GM18873 (cell line): Measurements from ENCODE around the gene ARHGEF7.

Source experiments
- ATAC-seq: cut with Tn5 transposase; IDR thresholded peaks from one replicate; pipeline ENCODE4 v1.9.1; 2021; ENCODE audit warnings: mild to moderate bottlenecking, moderate library complexity, moderate number of reproducible peaks; ENCODE audit not compliant: unreplicated experiment, low FRiP score

Gene ARHGEF7

GRCh38 chr13:111131048-111131447 lies 15.9 kb downstream of the ARHGEF7 start:
- ATAC-seq, result no peak

GRCh38 chr13:111131611-111132010 lies 16.5 kb downstream of the ARHGEF7 start:
- no peak for ATAC-seq

DNA sequence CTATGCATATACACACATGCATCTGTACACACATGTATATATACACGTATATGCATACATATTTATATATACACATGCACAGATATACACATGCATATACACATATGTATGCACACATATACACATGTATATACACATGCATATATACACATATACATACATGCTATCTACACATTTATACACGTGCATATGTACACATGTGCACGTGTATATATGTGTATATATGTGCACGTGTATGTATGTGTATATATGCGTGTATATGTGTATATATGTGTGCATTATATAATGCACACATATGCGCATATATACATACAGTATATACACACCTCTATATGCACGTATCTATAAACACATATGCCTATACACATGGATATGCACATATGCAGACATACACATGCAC lies 17.8 kb downstream of the ARHGEF7 start:
- ATAC-seq, result no peak

- no peak for ATAC-seq
These were observed 24.3 kb downstream of the ARHGEF7 start for GRCh38 chr13:111139452-111139851.

DNA sequence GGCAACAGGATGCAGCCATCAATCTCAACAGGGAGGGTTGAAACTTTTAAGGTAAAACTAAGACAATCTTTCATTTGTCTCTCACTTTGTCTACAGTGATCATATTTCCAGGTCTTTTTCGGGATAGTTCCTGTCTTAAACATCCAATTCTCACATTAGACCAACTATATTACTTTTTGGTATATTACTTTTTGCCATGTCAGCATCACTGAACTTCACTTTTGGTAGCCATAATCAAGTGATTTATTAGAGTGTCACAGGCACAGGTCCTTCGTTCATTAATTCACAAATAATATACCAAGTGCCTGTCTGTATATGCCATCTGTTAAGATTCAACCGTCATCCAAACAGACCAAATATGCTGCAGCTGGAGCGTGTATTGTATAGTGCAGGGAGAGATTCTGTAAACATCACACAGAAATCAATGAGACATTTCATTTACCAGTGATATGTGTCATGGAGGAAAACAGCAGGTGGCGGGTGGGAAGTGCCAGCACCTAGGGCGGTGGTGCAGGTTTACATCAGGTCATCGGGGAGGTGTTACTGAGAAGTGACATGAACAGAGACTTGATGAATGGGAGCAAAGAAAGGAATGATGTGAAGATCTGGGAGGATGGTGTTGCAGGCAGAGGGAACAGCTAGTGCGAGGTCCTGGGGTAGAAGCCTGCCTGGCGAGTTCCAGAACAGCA lies 24.9 kb downstream of the ARHGEF7 start:
- ATAC-seq, result no peak

- ATAC-seq, result no peak
These were observed 25.5 kb downstream of the ARHGEF7 start for GRCh38 chr13:111140562-111141105.

DNA sequence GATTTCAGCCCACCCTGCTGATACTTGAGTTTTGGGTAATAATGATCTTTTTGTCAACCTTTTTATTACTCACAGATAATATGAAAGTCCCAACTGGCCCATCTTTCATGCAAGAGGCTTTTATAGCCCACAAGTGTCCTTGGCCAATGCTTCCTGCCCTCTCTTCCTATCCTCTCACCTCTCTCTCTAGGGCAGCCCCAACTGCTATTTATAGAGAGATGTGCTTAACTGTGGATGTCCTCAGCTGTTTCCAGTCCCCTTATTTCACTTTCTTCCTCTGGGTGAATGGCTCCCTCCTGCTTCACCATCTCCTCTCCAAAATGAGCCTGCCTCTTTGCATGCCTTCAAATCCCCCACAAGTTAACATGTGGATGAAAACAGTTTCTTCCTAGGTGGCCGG lies 27.4 kb downstream of the ARHGEF7 start:
- no peak for ATAC-seq

- ATAC-seq, result no peak
These were observed 28.9 kb downstream of the ARHGEF7 start for GRCh38 chr13:111143865-111144540.

DNA sequence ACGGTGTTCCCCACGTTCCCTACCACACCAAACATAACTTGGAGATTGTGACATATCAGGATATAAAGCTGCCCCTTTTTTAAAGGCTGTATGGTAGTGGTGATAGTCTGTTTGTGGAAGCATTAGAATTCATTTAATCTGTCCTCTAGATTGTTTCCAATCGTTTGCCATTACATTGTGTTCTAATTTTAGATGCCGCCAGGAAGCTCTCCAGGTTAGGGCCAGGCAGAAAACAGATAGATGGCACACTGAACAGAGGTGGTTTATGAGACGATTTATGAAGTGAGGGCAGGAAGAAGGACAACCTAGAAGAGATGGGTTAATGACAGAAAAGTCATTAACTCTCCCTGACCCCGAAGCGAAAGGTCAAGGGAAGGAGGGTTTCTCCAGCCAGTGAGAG lies 30.0 kb downstream of the ARHGEF7 start:
- ATAC-seq, result no peak

- ATAC-seq, result no peak
These were observed 30.4 kb downstream of the ARHGEF7 start for GRCh38 chr13:111145506-111145905.

DNA sequence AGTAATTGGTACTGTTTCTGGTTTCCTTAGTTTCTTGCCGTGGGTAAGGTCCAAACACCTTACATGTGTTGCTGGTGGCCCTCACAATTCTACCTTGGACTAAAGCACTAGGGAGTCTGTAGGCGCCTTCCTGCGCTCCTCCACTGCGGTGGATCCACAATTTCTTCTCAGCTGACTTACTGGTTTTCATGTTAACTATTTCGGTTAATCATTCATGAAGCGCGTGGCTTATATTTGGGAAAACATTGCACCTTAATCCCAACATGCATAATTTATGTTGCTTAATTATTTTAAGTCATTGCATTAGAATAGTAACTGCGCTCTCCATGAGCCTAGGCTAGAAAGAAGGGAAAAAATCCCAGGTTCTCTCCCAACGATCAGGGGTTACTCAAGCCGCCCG lies 37.7 kb downstream of the ARHGEF7 start:
- ATAC-seq, result no peak

DNA sequence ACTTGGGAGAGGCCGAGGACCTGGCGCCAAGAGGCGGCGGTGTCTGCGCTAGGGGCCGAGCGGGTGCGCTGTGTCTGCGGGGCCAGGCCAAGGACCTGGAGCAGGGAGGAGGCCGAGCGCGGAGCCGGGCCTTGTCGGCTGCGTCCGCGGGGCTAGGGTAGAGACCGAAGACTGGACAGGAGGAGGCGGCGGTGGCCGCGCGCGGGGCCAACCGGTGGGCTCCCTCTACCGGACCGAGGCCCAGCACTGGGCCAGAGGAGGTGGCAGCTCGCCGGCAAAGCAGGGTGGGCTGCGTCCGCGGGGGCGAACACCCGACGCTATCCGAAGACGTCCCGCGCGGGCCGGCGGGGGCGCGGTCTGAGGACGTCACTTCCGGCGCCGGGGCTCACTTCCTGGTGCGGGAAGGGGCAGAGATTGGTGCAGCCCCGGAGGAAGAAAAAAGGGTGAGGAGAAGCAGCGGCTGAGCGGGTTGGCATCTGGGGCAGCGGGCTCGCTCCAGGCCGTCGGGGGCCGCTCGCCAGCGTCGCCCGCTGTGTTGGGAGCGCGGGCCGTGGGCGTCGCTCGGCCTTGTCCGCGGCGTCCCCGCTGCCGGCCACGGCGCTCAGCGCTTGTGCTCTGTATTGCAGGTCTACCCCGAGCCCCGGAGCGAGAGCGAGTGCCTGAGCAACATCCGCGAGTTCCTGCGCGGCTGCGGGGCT lies 38.3 kb downstream of the ARHGEF7 start:
- ATAC-seq, result peak; percentile 83

DNA sequence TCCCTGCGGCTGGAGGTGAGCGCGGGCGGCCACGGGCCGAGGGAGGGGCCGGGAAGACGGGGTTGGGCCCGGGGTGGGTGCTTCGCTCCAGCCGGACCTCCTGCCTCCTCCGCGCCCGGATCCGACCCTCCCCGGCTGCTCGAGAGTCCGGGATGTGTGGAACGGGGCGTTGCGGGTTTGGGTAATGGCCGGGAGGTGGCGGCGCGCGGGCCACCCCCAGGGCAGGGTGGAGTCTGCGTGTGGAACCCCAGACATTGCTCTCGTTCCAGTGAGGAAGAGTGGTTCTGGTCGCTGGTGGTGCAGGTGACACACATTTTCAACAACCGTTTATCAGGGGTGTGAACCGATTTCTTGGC lies 38.8 kb downstream of the ARHGEF7 start:
- ATAC-seq, result peak; percentile 41

GRCh38 chr13:111156421-111156820 lies 41.3 kb downstream of the ARHGEF7 start:
- no peak for ATAC-seq

- no peak for ATAC-seq
These were observed 43.2 kb downstream of the ARHGEF7 start for GRCh38 chr13:111158136-111158805.

DNA sequence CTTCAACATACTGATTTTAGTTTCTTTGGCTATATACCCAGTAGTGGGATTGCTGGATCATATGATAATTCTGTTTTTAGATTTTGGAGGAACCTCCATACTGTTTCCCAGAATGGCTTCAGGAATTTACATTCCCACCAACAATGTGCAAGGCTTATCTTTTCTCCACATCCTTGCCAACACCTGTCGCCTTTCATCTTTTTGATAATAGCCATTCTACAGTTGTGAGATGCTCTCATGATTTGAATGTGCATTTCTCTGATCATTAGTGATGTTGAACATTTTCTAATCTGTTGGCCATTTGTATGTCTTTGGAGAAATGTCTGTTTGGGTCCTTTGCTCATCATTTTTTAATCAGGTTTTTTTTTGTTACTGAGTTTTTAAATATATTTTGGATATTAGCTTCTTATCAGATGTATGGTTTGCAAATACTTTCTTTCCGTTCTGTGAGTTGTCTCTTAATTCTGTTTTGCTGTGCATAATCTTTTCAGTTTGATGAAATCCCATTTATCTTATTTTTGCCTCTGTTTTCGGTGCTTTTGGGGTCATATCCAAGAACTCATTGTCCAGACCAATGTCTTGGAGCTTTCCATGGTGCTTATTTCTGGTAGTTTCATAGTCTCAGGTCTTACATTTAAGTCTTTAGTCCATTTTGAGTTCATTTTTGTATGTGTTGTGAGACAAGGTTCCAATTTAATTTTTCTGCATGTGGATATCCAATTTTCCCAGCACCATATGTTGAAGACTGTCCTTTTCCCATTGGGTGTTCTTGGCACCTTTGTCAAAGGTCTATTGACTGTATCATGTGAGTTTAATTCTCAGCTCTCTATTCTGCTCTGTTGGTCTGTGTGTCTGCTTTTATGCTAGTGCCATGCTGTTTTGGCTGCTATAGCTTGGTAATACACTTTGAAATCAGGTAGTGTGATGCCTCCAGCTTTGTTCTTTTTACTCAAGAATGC lies 44.5 kb downstream of the ARHGEF7 start:
- ATAC-seq, result no peak

DNA sequence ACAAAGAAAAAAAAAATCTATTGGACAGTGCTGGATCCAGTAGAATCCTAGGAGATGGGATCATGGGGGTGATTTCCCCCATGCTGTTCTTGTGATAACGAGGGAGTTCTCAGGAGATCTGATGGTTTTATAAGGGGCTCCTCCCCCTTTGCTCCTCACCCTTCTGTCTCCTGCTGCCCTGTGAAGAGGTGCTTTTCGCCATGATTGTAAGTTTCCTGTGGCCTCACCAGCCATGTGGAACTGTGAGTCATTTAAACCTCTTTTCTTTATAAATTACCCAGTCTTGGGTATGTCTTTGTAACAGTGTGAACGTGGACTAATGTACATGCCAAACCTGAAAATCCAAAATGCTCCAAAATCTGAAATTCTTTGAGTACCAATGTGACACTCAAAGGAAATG lies 45.5 kb downstream of the ARHGEF7 start:
- ATAC-seq, result no peak

DNA sequence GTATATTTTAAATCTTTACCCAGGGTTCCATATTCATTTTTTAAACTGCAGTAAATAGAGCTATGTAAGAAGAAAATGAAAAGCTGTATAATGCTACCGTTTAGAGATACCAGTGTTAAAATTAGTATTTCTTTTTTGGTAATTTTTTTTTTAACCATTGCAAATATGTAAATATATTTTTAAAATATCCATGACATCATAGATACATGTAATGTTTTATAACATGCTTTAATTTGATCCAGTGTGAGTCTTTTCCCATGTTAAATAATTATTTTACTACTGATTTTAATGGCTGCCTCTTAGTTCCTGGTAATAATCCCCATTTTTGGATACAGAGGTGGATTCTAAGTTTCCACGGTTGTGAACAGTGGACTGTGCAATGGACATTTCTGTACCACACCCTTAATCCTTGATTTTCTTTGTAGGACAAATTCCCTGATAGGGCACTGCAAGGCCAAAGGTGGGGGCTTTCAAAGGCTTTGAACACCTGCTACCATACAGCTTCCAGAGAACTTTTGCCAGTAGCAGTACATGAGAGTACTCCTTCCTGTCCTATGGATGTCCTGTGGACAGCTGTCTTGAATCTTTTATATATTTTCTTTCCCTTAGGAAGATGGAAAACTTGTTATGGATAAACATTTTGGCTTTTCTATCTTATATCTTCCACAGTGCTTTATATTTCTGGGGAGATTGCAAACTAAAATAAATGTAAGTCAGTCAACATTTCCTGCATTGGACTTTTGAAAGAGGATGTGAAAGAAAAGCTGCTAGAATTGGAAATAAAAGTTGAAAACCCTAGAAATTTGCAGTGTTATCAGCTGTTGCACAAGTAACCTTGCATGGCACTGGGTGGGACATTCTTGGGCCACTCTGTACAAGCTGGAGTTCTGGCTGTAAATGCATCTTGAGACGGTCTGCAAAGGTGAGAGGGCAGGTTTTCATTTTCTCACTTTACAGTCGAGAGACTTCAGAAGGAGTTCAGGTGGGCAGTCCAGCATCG lies 46.8 kb downstream of the ARHGEF7 start:
- no peak for ATAC-seq
